ENCODE data around the gene SUSD3.

Gene SUSD3

GRCh38 chr9:93077811-93078210, 19.3 kb downstream of the SUSD3 start:
- no peak for DNase-seq

- DNase-seq = no peak
Measured at GRCh38 chr9:93079371-93079770, 20.9 kb downstream of the SUSD3 start.

- no peak for DNase-seq
Measured at GRCh38 chr9:93080406-93080805, 21.9 kb downstream of the SUSD3 start.

GRCh38 chr9:93081081-93081529, 22.6 kb downstream of the SUSD3 start:
- DNase-seq = no peak

- no peak for DNase-seq
Measured at GRCh38 chr9:93081931-93082330, 23.4 kb downstream of the SUSD3 start.

GRCh38 chr9:93082841-93083411, 24.4 kb downstream of the SUSD3 start:
- peak in 1 of 2 experiments; percentile 4 for DNase-seq

GRCh38 chr9:93083592-93084470, 25.3 kb downstream of the SUSD3 start:
- no peak for DNase-seq

GRCh38 chr9:93084471-93084881, 26.0 kb downstream of the SUSD3 start:
- DNase-seq = no peak

GRCh38 chr9:93085676-93086075, 27.2 kb downstream of the SUSD3 start:
- no peak for DNase-seq

GRCh38 chr9:93086447-93087224, 28.1 kb downstream of the SUSD3 start:
- DNase-seq = no peak

- DNase-seq = no peak
Measured at GRCh38 chr9:93087971-93088655, 29.6 kb downstream of the SUSD3 start.

- no peak for DNase-seq
Measured at GRCh38 chr9:93088656-93089015, 30.1 kb downstream of the SUSD3 start.

- no peak for DNase-seq
Measured at GRCh38 chr9:93089024-93089423, 30.5 kb downstream of the SUSD3 start.

- no peak for DNase-seq
Measured at GRCh38 chr9:93089481-93089991, 31.0 kb downstream of the SUSD3 start.

GRCh38 chr9:93090091-93090655, 31.7 kb downstream of the SUSD3 start:
- no peak for DNase-seq

GRCh38 chr9:93091056-93091452, 32.6 kb downstream of the SUSD3 start:
- DNase-seq = no peak

- peak; percentile 52 to 54 for DNase-seq
Measured at GRCh38 chr9:93091453-93092081, 33.1 kb downstream of the SUSD3 start.

- DNase-seq = no peak
Measured at GRCh38 chr9:93092251-93092991, 33.9 kb downstream of the SUSD3 start.

GRCh38 chr9:93093127-93093876, 34.8 kb downstream of the SUSD3 start:
- peak; percentile 7 to 27 for DNase-seq

GRCh38 chr9:93093877-93094657, 35.6 kb downstream of the SUSD3 start:
- no peak for DNase-seq
